Spleen (tissue), 11 donors: ENCODE data around the gene ZNF565. TPM values are rescaled to one million over a fixed set of nuclear protein-coding genes. Genes with fewer than 3 reads are reported as not detected.

Source experiments
- DNase-seq: peaks from one replicate; pipeline ENCODE4 v3.0.0-alpha.2; 2020
- H3K27ac ChIP-seq, 8 donors: fragments of 200-600 bp; sonication (generic) in 7 of 8; 1 replicate in 4 of 8; 2 replicates in 4 of 8; pipeline versions ENCODE4 v1.5.0 to v1.8.0; 2016 to 2021; ENCODE audit warnings: inconsistent platforms in 4 of 8, mild to moderate bottlenecking in 4 of 8, moderate library complexity in 1 of 8
- H3K27me3 ChIP-seq, 7 donors: fragments of 200-600 bp; sonication (generic) in 6 of 7; replicated peaks in 1 of 7; 1 replicate in 4 of 7; 2 replicates in 3 of 7; pipeline versions ENCODE4 v1.5.0 to v1.8.0; 2016 to 2021; ENCODE audit warnings: inconsistent platforms in 3 of 7, mild to moderate bottlenecking in 1 of 7
- H3K36me3 ChIP-seq, 6 donors: fragments of 200-600 bp; sonication (generic) in 5 of 6; 1 replicate in 4 of 6; 2 replicates in 2 of 6; pipeline versions ENCODE4 v1.5.0 to v1.8.0; 2016 to 2021; ENCODE audit warnings: inconsistent platforms in 2 of 6
- H3K4me1 ChIP-seq, 6 donors: fragments of 200-600 bp; sonication (generic) in 5 of 6; 1 replicate in 3 of 6; 2 replicates in 3 of 6; pipeline versions ENCODE4 v1.5.0 to v1.8.0; 2016 to 2021; ENCODE audit warnings: inconsistent platforms in 3 of 6
- H3K4me3 ChIP-seq, 8 donors: fragments of 200-600 bp; sonication (generic) in 7 of 8; 1 replicate in 4 of 8; 2 replicates in 4 of 8; pipeline versions ENCODE4 v1.5.0 to v1.8.0; 2016 to 2021; ENCODE audit warnings: inconsistent platforms in 4 of 8, mild to moderate bottlenecking in 4 of 8, moderate library complexity in 2 of 8
- H3K9me3 ChIP-seq, 8 donors: fragments of 200-600 bp; sonication (generic) in 7 of 8; 1 replicate in 4 of 8; 2 replicates in 4 of 8; pipeline versions ENCODE4 v1.5.0 to v1.8.0; 2016 to 2021; ENCODE audit warnings: inconsistent platforms in 4 of 8
- CTCF ChIP-seq, 11 experiments: fragments of 200-600 bp in 7 of 11; fragments of 450-650 bp in 4 of 11; sonication (generic) in 4 of 11; IDR thresholded peaks in 8 of 11; conservative IDR thresholded peaks in 3 of 11; 1 replicate in 7 of 11; 2 replicates in 4 of 11; pipeline versions ENCODE4 v1.4.0 to v1.8.0; 2016 to 2021; ENCODE audit warnings: antibody characterized with exemption in 11 of 11, inconsistent platforms in 4 of 11, mild to moderate bottlenecking in 1 of 11
- POLR2A ChIP-seq, 3 donors: fragments of 450-650 bp; IDR thresholded peaks; one replicate each; pipeline ENCODE4 v1.5.1; 2017; ENCODE audit warnings: antibody characterized with exemption in 3 of 3, mild to moderate bottlenecking in 1 of 3
- POLR2AphosphoS5 ChIP-seq, 3 donors: sonication (generic); formaldehyde crosslinking; IDR thresholded peaks; one replicate each; pipeline ENCODE4 v1.5.1; 2017; ENCODE audit warnings: antibody characterized with exemption in 3 of 3
- WGBS, 5 donors: extraction: QIAGEN DNeasy Blood & Tissue Kit in 3 of 5; methylation state at CpG; one replicate each; pipeline versions ENCODE4 v1.1.5 to v1.1.7; 2013 to 2018; 5-methylcytosine and 5-hydroxymethylcytosine counted together
- intact Hi-C: fragments of 100-400 bp; cut with DNase I; formaldehyde crosslinking; loops from one replicate; pipeline ENCODE4 v1.15.0; 2023; ENCODE audit warnings: low total_unique reads
- polyA plus RNA-seq, 3 donors: library from polyadenylated mRNA; stranded (reverse); fragments of 200-250 nt; gene quantifications; one replicate each; pipeline ENCODE4 v1.2.1, GENCODE V29; 2013
- total RNA-seq, 7 donors: library from RNA; depleted of rRNA in 3 of 7; stranded (reverse); fragments of >200 nt in 3 of 7; fragmentation: NEBNext Ultra II Directional in 4 of 7; extraction: Animal tissue kit (Norgen Biotek cat#: 25700) in 4 of 7; gene quantifications; one replicate each; pipeline versions ENCODE4 v1.1.0 to v1.2.1, GENCODE V29; 2016 to 2021
- donor health status: healthy with polysubstance abuse.
- donor health status: DM: no; HTN: no; CAD: no; lungs with moderate emphysema.
- donor health status: DM: no; HTN: no; CAD: no.
- donor health status: Bipolar disorder and iron deficiency.
- donor health status: healthy.
- donor health status: DM: no; HTN: no; CAD: no.
- donor health status: DM: yes; HTN: yes; CAD: no.

The ZNF565 gene
- total and polyA plus RNA-seq, 10 donors, result 1.2 to 7.1 (median 3.6) TPM

- TF ChIP-seq POLR2A (IDR thresholded peaks at IDR 0.05), result no peak
- TF ChIP-seq CTCF (IDR thresholded peaks at IDR 0.05 in 8 of 11, conservative IDR thresholded peaks at IDR 0.05 in 3 of 11), result no peak
- peak in 1 of 3 donors; percentile 53 for TF ChIP-seq POLR2AphosphoS5 (IDR thresholded peaks at IDR 0.05)
- Histone ChIP-seq H3K4me3 (peak overlapping the region; percentile 13 to 64 (median 34)), H3K36me3 (no peaks in the 10 kb centered on the region), H3K27me3 (peaks cover 0 to 5% (median 0%) of the 10 kb centered on the region in 7 donors), H3K4me1 (no peaks in the 10 kb centered on the region), H3K27ac (no peak overlapping the region), H3K9me3 (peaks cover 0 to 67% (median 34%) of the 10 kb centered on the region in 8 donors)
- WGBS, 5 donors, result 15 to 27% (median 20%) methylated on average over 18 to 37 of the region's 37 CpGs
- intact Hi-C loops, result no loop called here
- DNase-seq, result no peak
Measured at GRCh38 chr19:36257520-36257876, 43.0 kb upstream of the ZNF565 start.

- Histone ChIP-seq H3K36me3 (no peaks in the 10 kb centered on the region), H3K4me1 (no peaks in the 10 kb centered on the region), H3K9me3 (peaks cover 0 to 73% (median 38%) of the 10 kb centered on the region in 8 donors), H3K4me3 (peak overlapping the region; percentile 13 to 64 (median 34)), H3K27ac (no peak overlapping the region), H3K27me3 (peaks cover 0 to 5% (median 0%) of the 10 kb centered on the region in 7 donors)
- WGBS, 5 donors, result 61 to 75% (median 67%) methylated on average over 34 to 42 of the region's 42 CpGs
- no peak for DNase-seq
- no peak for TF ChIP-seq CTCF (IDR thresholded peaks at IDR 0.05 in 8 of 11, conservative IDR thresholded peaks at IDR 0.05 in 3 of 11)
- no peak for TF ChIP-seq POLR2AphosphoS5 (IDR thresholded peaks at IDR 0.05)
- TF ChIP-seq POLR2A (IDR thresholded peaks at IDR 0.05), result no peak
- intact Hi-C loops, result no loop called here
Measured at GRCh38 chr19:36256853-36257519, 42.5 kb upstream of the ZNF565 start.

- intact Hi-C loops, result no loop called here
- H3K27ac ChIP-seq, result no peak overlapping the region
- WGBS, 5 donors, result 94 to 97% (median 95%) methylated on average over 15 of the region's 15 CpGs
- TF ChIP-seq POLR2A (IDR thresholded peaks at IDR 0.05) (no peak), CTCF (IDR thresholded peaks at IDR 0.05 in 8 of 11, conservative IDR thresholded peaks at IDR 0.05 in 3 of 11) (no peak), POLR2AphosphoS5 (IDR thresholded peaks at IDR 0.05) (no peak)
- peaks cover 0 to 82% (median 45%) of the 10 kb centered on the region in 8 donors for H3K9me3 ChIP-seq
- no peak for DNase-seq
- H3K36me3 ChIP-seq, result no peaks in the 10 kb centered on the region
- peaks cover 0 to 5% (median 0%) of the 10 kb centered on the region in 7 donors for H3K27me3 ChIP-seq
- no peak overlapping the region for H3K4me3 ChIP-seq
- no peaks in the 10 kb centered on the region for H3K4me1 ChIP-seq
Measured at GRCh38 chr19:36256064-36256463, 41.6 kb upstream of the ZNF565 start.

- no peak for TF ChIP-seq CTCF (IDR thresholded peaks at IDR 0.05 in 8 of 11, conservative IDR thresholded peaks at IDR 0.05 in 3 of 11)
- no peak for TF ChIP-seq POLR2A (IDR thresholded peaks at IDR 0.05)
- no peak for TF ChIP-seq POLR2AphosphoS5 (IDR thresholded peaks at IDR 0.05)
- peaks cover 0 to 5% (median 0%) of the 10 kb centered on the region in 7 donors for H3K27me3 ChIP-seq
- no peaks in the 10 kb centered on the region for H3K36me3 ChIP-seq
- DNase-seq, result no peak
- intact Hi-C loops, result no loop called here
- H3K9me3 ChIP-seq, result peaks cover 0 to 86% (median 47%) of the 10 kb centered on the region in 8 donors
- H3K4me1 ChIP-seq, result no peaks in the 10 kb centered on the region
- 92 to 99% (median 96%) methylated on average over 25 to 28 of the region's 28 CpGs for WGBS, 5 donors
- no peak overlapping the region for H3K4me3 ChIP-seq
- no peak overlapping the region for H3K27ac ChIP-seq
Measured at GRCh38 chr19:36255316-36255715, 40.9 kb upstream of the ZNF565 start.
